Stimulated activated CD8-positive, alpha-beta memory T cell treated with anti-CD3 and anti-CD28 coated beads, Interleukin-15, amount 100 ng/mL, for 1 hour (primary cell): ENCODE results near the gene XAB2.

Source experiments
- DNase-seq: peaks from one replicate; pipeline ENCODE4 v3.0.0-alpha.2; 2020; ENCODE audit warnings: low read depth

Gene XAB2

GRCh38 chr19:7611541-7612279 lies 17.6 kb downstream of the XAB2 start:
- no peak for DNase-seq

GRCh38 chr19:7610491-7611240 lies 18.7 kb downstream of the XAB2 start:
- no peak for DNase-seq

- no peak for DNase-seq
These were observed 21.3 kb downstream of the XAB2 start for GRCh38 chr19:7607874-7608560.

GRCh38 chr19:7607212-7607873 lies 22.0 kb downstream of the XAB2 start:
- no peak for DNase-seq

GRCh38 chr19:7606289-7606688 lies 23.1 kb downstream of the XAB2 start:
- no peak for DNase-seq

- no peak for DNase-seq
These were observed 23.7 kb downstream of the XAB2 start for GRCh38 chr19:7605490-7606222.

GRCh38 chr19:7603919-7604318 lies 25.4 kb downstream of the XAB2 start:
- DNase-seq, result no peak

- no peak for DNase-seq
These were observed 26.3 kb downstream of the XAB2 start for GRCh38 chr19:7602935-7603497.

GRCh38 chr19:7602240-7602934 lies 27.0 kb downstream of the XAB2 start:
- DNase-seq, result no peak

GRCh38 chr19:7600721-7601120 lies 28.6 kb downstream of the XAB2 start:
- DNase-seq, result no peak

GRCh38 chr19:7598180-7598579 lies 31.2 kb downstream of the XAB2 start:
- no peak for DNase-seq

GRCh38 chr19:7597689-7598088 lies 31.7 kb downstream of the XAB2 start:
- no peak for DNase-seq

- no peak for DNase-seq
These were observed 33.0 kb downstream of the XAB2 start for GRCh38 chr19:7596211-7596937.

GRCh38 chr19:7595466-7596133 lies 33.7 kb downstream of the XAB2 start, which contains the start of gene CAMSAP3:
Gene CAMSAP3, plus strand, starts transcription at chr19:7595863. Its CDS starts 140 bp downstream, at chr19:7596003.
- DNase-seq, result no peak

GRCh38 chr19:7590256-7590655 lies 39.1 kb downstream of the XAB2 start:
- no peak for DNase-seq

- no peak for DNase-seq
These were observed 39.5 kb downstream of the XAB2 start for GRCh38 chr19:7589822-7590221.

GRCh38 chr19:7582446-7582845 lies 46.9 kb downstream of the XAB2 start:
- no peak for DNase-seq

GRCh38 chr19:7579182-7579581 lies 50.2 kb downstream of the XAB2 start:
- DNase-seq, result no peak

- DNase-seq, result no peak
These were observed 51.2 kb downstream of the XAB2 start for GRCh38 chr19:7578127-7578526.
